ENCODE results near the gene CCND2.

CCND2 gene

DNA sequence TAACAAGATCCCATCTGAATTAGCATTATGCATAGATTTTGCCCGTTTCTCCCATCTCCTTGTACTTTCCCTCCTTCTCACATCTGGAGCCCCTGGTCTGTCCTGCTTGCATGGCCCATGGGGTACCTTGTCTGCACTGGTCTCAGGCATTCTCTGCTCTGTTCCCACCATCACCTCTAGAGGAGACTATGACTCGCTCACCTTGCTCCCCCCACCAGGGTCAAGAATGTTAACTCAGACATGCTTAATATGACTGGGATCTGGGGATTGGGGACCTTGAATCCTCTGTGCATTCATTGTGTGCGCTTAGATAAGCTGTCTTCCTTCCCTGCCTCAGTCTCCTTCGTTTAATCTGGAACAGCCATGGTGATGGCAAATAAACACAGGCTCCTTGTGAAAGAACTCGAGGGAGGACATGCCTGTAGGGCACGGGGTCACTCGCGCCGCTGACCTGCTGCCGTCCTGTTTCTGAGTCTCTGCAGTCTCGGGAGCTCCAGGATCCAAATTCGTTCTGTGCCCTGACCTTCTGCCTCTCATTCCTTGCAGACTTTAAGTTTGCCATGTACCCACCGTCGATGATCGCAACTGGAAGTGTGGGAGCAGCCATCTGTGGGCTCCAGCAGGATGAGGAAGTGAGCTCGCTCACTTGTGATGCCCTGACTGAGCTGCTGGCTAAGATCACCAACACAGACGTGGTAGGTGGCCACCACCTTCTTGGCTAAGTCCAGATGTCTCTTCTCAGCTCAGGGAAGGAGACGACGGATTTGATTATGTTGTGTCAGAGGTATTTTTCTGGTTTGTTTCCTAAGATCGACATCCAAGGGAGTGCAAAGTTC, 15.0 kb downstream of the CCND2 start:
- no peak for TF ChIP-seq Cebpa-rat (IDR thresholded peaks at IDR 0.05)
- Histone ChIP-seq H4K20me1 (no peaks in the 10 kb centered on the region; a peak in 1 of 22 replicates), H3K4me2 (peak overlapping the region; percentile 57 to 97 (median 86)), H3K9me3 (replicated peaks in 1 of 11) (no peaks in the 10 kb centered on the region), H3K4me1 (peaks cover 15 to 59% (median 37%) of the 10 kb centered on the region in 10 experiments), H3K9ac (peak overlapping the region in 5 of 11 experiments; percentile 65 to 79 (median 73); a peak in 7 of 22 replicates), H3K4me3 (peak overlapping the region in 1 of 10 experiments; percentile 34; a peak in 2 of 20 replicates), H3K27ac (peak overlapping the region in 6 of 11 experiments; percentile 72 to 90 (median 78); a peak in 13 of 22 replicates), H3K36me3 (no peaks in the 10 kb centered on the region), H3K27me3 (no peaks in the 10 kb centered on the region)

DNA sequence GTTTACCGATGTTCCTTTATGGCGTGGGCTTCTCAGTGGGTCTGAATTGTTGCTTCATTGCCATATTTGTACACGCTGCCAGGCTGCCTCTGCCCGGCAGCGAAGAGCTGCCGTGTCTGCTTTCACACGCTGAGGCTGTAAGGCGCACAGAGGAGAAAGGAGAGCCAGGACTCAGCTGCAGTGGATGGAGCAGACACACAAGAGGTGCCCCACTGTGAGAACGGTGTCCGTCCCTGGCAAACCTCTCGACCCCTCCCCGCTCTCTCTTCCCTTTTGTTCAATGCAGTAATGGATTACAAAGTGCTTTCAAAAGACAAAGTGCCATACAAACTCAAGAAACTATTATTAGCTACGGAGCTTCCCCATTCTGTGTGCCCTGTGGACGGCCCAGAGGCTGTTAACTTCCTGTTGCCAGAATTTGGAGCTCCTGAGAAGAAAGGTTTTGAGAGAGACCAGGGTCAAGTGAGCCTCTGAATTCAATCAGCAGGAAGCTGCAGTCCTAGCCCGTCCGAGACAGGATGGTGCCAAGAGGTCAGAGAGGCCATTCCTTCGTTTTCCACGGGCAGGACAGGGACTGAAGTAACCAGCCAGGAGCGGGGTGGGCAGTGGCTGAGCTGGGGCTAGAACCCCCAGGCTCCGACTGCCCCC, 15.8 kb downstream of the CCND2 start:
- TF ChIP-seq Cebpa-rat (IDR thresholded peaks at IDR 0.05): no peak
- Histone ChIP-seq H3K36me3 (no peaks in the 10 kb centered on the region), H3K4me2 (peak overlapping the region; percentile 57 to 97 (median 86)), H3K27ac (peak overlapping the region in 9 of 11 experiments; percentile 59 to 90 (median 73); a peak in 18 of 22 replicates), H3K9me3 (replicated peaks in 1 of 11) (no peaks in the 10 kb centered on the region), H3K27me3 (no peaks in the 10 kb centered on the region), H3K4me1 (peaks cover 15 to 59% (median 37%) of the 10 kb centered on the region in 10 experiments), H4K20me1 (no peaks in the 10 kb centered on the region; a peak in 1 of 22 replicates), H3K9ac (peak overlapping the region; percentile 11 to 79 (median 62); a peak in 18 of 22 replicates), H3K4me3 (peak overlapping the region in 5 of 10 experiments; percentile 10 to 41 (median 32); a peak in 7 of 20 replicates)

DNA sequence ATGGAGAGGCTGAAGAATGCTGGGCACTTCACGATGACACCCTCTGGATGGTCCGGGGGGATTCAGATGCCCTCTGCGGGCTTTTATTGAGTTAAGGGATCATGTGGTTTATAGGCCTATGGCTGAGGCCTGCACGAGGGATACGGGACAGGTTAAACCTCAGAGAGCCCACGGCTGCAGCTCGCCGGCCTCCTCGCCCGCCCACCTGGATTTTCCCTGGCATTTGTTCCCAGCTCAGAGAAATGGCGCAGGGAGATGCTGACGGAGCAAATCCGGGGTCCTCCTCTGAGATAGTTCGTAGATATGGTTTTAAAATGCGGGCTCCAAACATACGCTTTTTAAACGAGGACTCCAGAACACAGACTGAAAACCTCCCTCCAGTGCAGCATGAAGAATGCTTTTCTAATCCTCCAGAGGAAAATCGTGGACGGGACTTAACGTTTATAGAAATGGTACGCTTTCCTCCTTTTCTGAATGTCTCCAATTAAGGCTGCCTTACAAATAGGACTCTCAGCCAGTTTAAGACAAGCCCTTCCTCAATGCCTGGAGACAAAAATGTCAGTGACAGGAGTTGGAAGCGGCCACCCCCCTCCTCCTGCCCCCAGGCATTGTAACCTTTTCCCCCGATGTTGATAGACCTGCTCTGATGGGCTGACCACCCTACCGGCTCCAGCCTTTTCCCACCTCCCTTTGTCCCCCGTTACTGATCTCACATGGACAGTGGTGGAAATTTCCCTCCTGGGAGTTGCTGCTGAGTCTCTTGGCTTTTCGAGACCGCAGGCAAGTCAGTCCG, 16.6 kb downstream of the CCND2 start:
- no peak for TF ChIP-seq Cebpa-rat (IDR thresholded peaks at IDR 0.05)
- Histone ChIP-seq H4K20me1 (no peaks in the 10 kb centered on the region; a peak in 1 of 22 replicates), H3K9ac (peak overlapping the region in 10 of 11 experiments; percentile 11 to 79 (median 64); a peak in 14 of 22 replicates), H3K9me3 (replicated peaks in 1 of 11) (no peaks in the 10 kb centered on the region), H3K4me2 (peak overlapping the region; percentile 57 to 97 (median 86)), H3K27me3 (no peaks in the 10 kb centered on the region), H3K36me3 (no peaks in the 10 kb centered on the region), H3K27ac (peak overlapping the region in 9 of 11 experiments; percentile 59 to 90 (median 73); a peak in 17 of 22 replicates), H3K4me1 (peaks cover 15 to 59% (median 37%) of the 10 kb centered on the region in 10 experiments), H3K4me3 (peak overlapping the region in 4 of 10 experiments; percentile 10 to 41 (median 33); a peak in 5 of 20 replicates)

GRCh38 chr12:4292341-4293073, 18.9 kb downstream of the CCND2 start:
- TF ChIP-seq Cebpa-rat (IDR thresholded peaks at IDR 0.05): no peak
- Histone ChIP-seq H3K4me3 (no peak overlapping the region), H3K27ac (no peak overlapping the region), H3K27me3 (no peaks in the 10 kb centered on the region), H3K4me2 (no peak overlapping the region), H3K9me3 (replicated peaks in 1 of 11) (no peaks in the 10 kb centered on the region), H3K9ac (no peak overlapping the region), H3K36me3 (no peaks in the 10 kb centered on the region), H3K4me1 (peaks cover 15 to 40% (median 29%) of the 10 kb centered on the region in 10 experiments), H4K20me1 (no peaks in the 10 kb centered on the region; a peak in 1 of 22 replicates)

GRCh38 chr12:4293299-4293965, 19.9 kb downstream of the CCND2 start:
- Histone ChIP-seq H3K27me3 (no peaks in the 10 kb centered on the region), H4K20me1 (no peaks in the 10 kb centered on the region; a peak in 1 of 22 replicates), H3K36me3 (no peaks in the 10 kb centered on the region), H3K4me3 (no peak overlapping the region), H3K9me3 (replicated peaks in 1 of 11) (no peaks in the 10 kb centered on the region), H3K4me2 (0 out of 22 replicates have a peak overlapping the region, but pooled peaks of 1 of the 11 experiments have one; percentile 11), H3K27ac (no peak overlapping the region), H3K4me1 (peaks cover 15 to 30% (median 20%) of the 10 kb centered on the region in 10 experiments), H3K9ac (no peak overlapping the region)
- no peak for TF ChIP-seq Cebpa-rat (IDR thresholded peaks at IDR 0.05)

- H3K36me3 ChIP-seq: no peaks in the 10 kb centered on the region
Measured at GRCh38 chr12:4293966-4294505, 20.5 kb downstream of the CCND2 start.

GRCh38 chr12:4296751-4297150, 23.2 kb downstream of the CCND2 start:
- H3K9me3 ChIP-seq (replicated peaks in 1 of 11): no peaks in the 10 kb centered on the region
- no peak for TF ChIP-seq Cebpa-rat (IDR thresholded peaks at IDR 0.05)
- no peaks in the 10 kb centered on the region for H3K36me3 ChIP-seq
- no peak overlapping the region for H3K4me2 ChIP-seq
- H3K4me1 ChIP-seq: peaks cover 0 to 3% (median 0%) of the 10 kb centered on the region in 10 experiments; a peak in 1 of 20 replicates
- H3K9ac ChIP-seq: no peak overlapping the region
- H4K20me1 ChIP-seq: no peaks in the 10 kb centered on the region; a peak in 1 of 22 replicates
- H3K27ac ChIP-seq: no peak overlapping the region
- no peaks in the 10 kb centered on the region for H3K27me3 ChIP-seq
- H3K4me3 ChIP-seq: no peak overlapping the region

More at GRCh38 chr12:4293966-4294505, 20.5 kb downstream of the CCND2 start:
- Histone ChIP-seq H3K4me2 (no peak overlapping the region), H3K27me3 (no peaks in the 10 kb centered on the region), H4K20me1 (no peaks in the 10 kb centered on the region; a peak in 1 of 22 replicates), H3K9me3 (replicated peaks in 1 of 11) (no peaks in the 10 kb centered on the region), H3K27ac (no peak overlapping the region), H3K9ac (no peak overlapping the region), H3K4me1 (peaks cover 9 to 24% (median 14%) of the 10 kb centered on the region in 10 experiments), H3K4me3 (no peak overlapping the region)
- no peak for TF ChIP-seq Cebpa-rat (IDR thresholded peaks at IDR 0.05)

Measured in BLaER1 treated with 17β-estradiol and CSF1 and Interleukin-3, amounts not matched to agents 10 nM and 100 nM (cell line).